ENCODE results near the gene DTYMK.
"Not testable (repeated sequence)": the region's sequence is repeated elsewhere in the genome, so short reads cannot be mapped to it uniquely, and the experiment has no call there.

The DTYMK gene, protein sequence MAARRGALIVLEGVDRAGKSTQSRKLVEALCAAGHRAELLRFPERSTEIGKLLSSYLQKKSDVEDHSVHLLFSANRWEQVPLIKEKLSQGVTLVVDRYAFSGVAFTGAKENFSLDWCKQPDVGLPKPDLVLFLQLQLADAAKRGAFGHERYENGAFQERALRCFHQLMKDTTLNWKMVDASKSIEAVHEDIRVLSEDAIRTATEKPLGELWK

GRCh38 chr2:241686650-241687425 is at the start of gene DTYMK:
Gene DTYMK, minus strand, starts transcription at chr2:241686815. Its CDS starts 32 bp downstream, at chr2:241686783.
- H3K9ac ChIP-seq (ENCODE audit: low read length): peak within 1 kb of the TSS; percentile 99
- no peaks in the 10 kb centered on the region for H3K9me3 ChIP-seq (ENCODE audit: control insufficient read depth, low read length)
- H3K4me3 ChIP-seq (ENCODE audit: low read length): peak within 1 kb of the TSS; percentile 98
- no peaks in the 10 kb centered on the region for H3K27me3 ChIP-seq (replicated peaks; ENCODE audit: control insufficient read depth, insufficient read depth, low read length)
- DNase-seq (ENCODE audit: low read depth): peak; percentile 99
- peaks cover 19% of the 10 kb centered on the region for H3K36me3 ChIP-seq (ENCODE audit: control insufficient read depth, insufficient read depth, low read length, severe bottlenecking)
- peaks cover 18% of the 10 kb centered on the region for H3K4me1 ChIP-seq (ENCODE audit: control insufficient read depth, insufficient read depth, low read length)

- DNase-seq (ENCODE audit: low read depth): no peak
- Histone ChIP-seq H3K27me3 (replicated peaks; ENCODE audit: control insufficient read depth, insufficient read depth, low read length) (no peaks in the 10 kb centered on the region), H3K9ac (ENCODE audit: low read length) (no peak overlapping the region), H3K4me1 (ENCODE audit: control insufficient read depth, insufficient read depth, low read length) (peaks cover 11% of the 10 kb centered on the region), H3K4me3 (ENCODE audit: low read length) (peak overlapping the region; percentile 88), H3K9me3 (ENCODE audit: control insufficient read depth, low read length) (no peaks in the 10 kb centered on the region), H3K36me3 (ENCODE audit: control insufficient read depth, insufficient read depth, low read length, severe bottlenecking) (no peaks in the 10 kb centered on the region)
These were observed 49.5 kb upstream of the DTYMK start for GRCh38 chr2:241736111-241736510.

- H3K27me3 ChIP-seq (replicated peaks; ENCODE audit: control insufficient read depth, insufficient read depth, low read length): no peaks in the 10 kb centered on the region
- peak within 1 kb of the TSS; percentile 91 for H3K9ac ChIP-seq (ENCODE audit: low read length)
- no peaks in the 10 kb centered on the region for H3K9me3 ChIP-seq (ENCODE audit: control insufficient read depth, low read length)
- peak; percentile 97 for DNase-seq (ENCODE audit: low read depth)
- H3K4me1 ChIP-seq (ENCODE audit: control insufficient read depth, insufficient read depth, low read length): peaks cover 11% of the 10 kb centered on the region
- no peaks in the 10 kb centered on the region for H3K36me3 ChIP-seq (ENCODE audit: control insufficient read depth, insufficient read depth, low read length, severe bottlenecking)
- peak within 1 kb of the TSS; percentile 88 for H3K4me3 ChIP-seq (ENCODE audit: low read length)
These were observed 48.0 kb upstream of the DTYMK start, which contains the start of gene D2HGDH for GRCh38 chr2:241734467-241735208. Gene D2HGDH, plus strand, starts transcription at chr2:241734630. Its CDS starts 595 bp downstream, at chr2:241735225.

GRCh38 chr2:241734208-241734466 is 47.5 kb upstream of the DTYMK start:
- H3K36me3 ChIP-seq (ENCODE audit: control insufficient read depth, insufficient read depth, low read length, severe bottlenecking): no peaks in the 10 kb centered on the region
- no peaks in the 10 kb centered on the region for H3K27me3 ChIP-seq (replicated peaks; ENCODE audit: control insufficient read depth, insufficient read depth, low read length)
- H3K9me3 ChIP-seq (ENCODE audit: control insufficient read depth, low read length): no peaks in the 10 kb centered on the region
- peak overlapping the region; percentile 88 for H3K4me3 ChIP-seq (ENCODE audit: low read length)
- DNase-seq (ENCODE audit: low read depth): no peak
- peak overlapping the region; percentile 79 for H3K9ac ChIP-seq (ENCODE audit: low read length)
- H3K4me1 ChIP-seq (ENCODE audit: control insufficient read depth, insufficient read depth, low read length): peaks cover 11% of the 10 kb centered on the region

DNA sequence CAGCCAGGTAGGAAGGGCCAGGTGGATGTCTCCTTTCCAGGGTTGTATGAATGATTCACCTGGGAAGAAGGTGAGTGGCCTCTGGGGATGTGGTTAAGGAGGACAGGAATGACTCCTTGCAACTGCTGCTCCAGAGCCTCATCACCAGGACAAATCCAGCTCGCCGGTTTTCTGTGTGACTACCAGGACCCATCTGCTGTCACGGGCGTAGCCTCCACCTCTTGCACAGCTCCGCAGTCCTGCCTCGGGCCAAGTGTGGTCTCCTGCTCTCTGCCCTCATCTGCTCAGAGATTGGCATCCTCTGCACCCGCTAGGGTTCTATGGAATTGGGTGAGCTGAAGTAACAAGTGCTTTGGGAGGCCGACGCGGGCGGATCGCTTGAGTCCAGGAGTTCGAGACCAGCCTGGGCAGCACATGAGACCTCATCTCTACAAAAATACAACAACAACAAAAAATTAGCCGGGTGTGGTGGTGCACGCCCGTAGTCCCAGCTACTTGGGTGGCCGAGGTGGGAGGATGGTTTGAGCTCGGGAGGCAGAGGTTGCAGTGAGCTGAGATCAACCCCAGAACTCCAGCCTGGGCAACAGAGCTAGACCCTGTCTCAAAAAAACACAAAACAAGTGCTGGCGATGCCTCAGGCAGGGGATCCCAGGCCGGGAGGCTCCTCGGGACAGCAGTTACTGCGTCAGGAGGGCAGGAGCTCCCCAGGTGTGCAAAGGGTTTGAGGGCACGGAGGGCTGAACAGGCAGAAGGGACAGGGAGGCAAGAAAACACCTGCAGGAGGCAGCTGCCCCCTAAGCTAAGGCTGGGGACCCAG is 47.0 kb upstream of the DTYMK start:
- Histone ChIP-seq H3K27me3 (replicated peaks; ENCODE audit: control insufficient read depth, insufficient read depth, low read length) (no peaks in the 10 kb centered on the region), H3K36me3 (ENCODE audit: control insufficient read depth, insufficient read depth, low read length, severe bottlenecking) (no peaks in the 10 kb centered on the region), H3K9me3 (ENCODE audit: control insufficient read depth, low read length) (no peaks in the 10 kb centered on the region), H3K9ac (ENCODE audit: low read length) (peak overlapping the region; percentile 79), H3K4me3 (ENCODE audit: low read length) (peak overlapping the region; percentile 88), H3K4me1 (ENCODE audit: control insufficient read depth, insufficient read depth, low read length) (peaks cover 14% of the 10 kb centered on the region)
- DNase-seq (ENCODE audit: low read depth): no peak

DNA sequence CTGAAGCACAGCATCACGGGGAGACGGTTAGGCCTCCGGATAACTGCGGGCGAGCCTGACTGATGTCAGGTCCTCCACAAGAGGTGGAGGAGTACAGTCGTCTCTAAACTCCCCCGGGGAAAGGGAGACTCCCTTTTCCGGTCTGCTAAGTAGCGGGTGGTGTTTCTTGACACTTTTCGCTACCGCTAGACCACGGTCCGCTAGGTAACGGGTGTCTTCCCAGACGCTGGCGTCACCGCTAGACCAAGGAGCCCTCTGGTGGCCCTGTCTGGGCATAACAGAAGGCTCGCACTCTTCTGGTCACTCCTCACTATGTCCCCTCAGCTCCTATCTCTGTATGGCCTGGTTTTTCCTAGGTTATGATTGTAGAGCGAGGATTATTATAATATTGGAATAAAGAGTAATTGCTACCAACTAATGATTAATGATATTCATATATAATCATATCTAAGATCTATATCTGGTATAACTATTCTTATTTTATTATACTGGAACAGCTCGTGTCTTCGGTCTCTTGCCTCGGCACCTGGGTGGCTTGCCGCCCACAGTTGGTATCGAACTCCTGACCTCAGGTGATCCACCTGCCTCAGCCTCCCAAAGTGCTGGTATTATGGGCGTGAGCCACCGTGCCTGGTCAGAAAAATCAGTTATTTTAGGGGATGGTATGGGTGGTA is 46.0 kb upstream of the DTYMK start:
- H3K9me3 ChIP-seq (ENCODE audit: control insufficient read depth, low read length); H3K4me3 ChIP-seq (ENCODE audit: low read length); H3K27me3 ChIP-seq (replicated peaks; ENCODE audit: control insufficient read depth, insufficient read depth, low read length); H3K9ac ChIP-seq (ENCODE audit: low read length); H3K36me3 ChIP-seq (ENCODE audit: control insufficient read depth, insufficient read depth, low read length, severe bottlenecking): not testable (repeated sequence)
- DNase-seq (ENCODE audit: low read depth): peak; percentile 37
- H3K4me1 ChIP-seq (ENCODE audit: control insufficient read depth, insufficient read depth, low read length): peaks cover 20% of the 10 kb centered on the region

- Histone ChIP-seq H3K27me3 (replicated peaks; ENCODE audit: control insufficient read depth, insufficient read depth, low read length) (no peaks in the 10 kb centered on the region), H3K9me3 (ENCODE audit: control insufficient read depth, low read length) (no peaks in the 10 kb centered on the region), H3K36me3 (ENCODE audit: control insufficient read depth, insufficient read depth, low read length, severe bottlenecking) (no peaks in the 10 kb centered on the region), H3K4me3 (ENCODE audit: low read length) (no peak overlapping the region), H3K9ac (ENCODE audit: low read length) (no peak overlapping the region), H3K4me1 (ENCODE audit: control insufficient read depth, insufficient read depth, low read length) (peaks cover 15% of the 10 kb centered on the region)
- DNase-seq (ENCODE audit: low read depth): no peak
These were observed 44.2 kb upstream of the DTYMK start for GRCh38 chr2:241730671-241731293.

GRCh38 chr2:241729868-241730267 is 43.3 kb upstream of the DTYMK start:
- Histone ChIP-seq H3K4me1 (ENCODE audit: control insufficient read depth, insufficient read depth, low read length) (peaks cover 11% of the 10 kb centered on the region), H3K4me3 (ENCODE audit: low read length) (no peak overlapping the region), H3K9ac (ENCODE audit: low read length) (no peak overlapping the region), H3K27me3 (replicated peaks; ENCODE audit: control insufficient read depth, insufficient read depth, low read length) (no peaks in the 10 kb centered on the region), H3K9me3 (ENCODE audit: control insufficient read depth, low read length) (no peaks in the 10 kb centered on the region), H3K36me3 (ENCODE audit: control insufficient read depth, insufficient read depth, low read length, severe bottlenecking) (no peaks in the 10 kb centered on the region)
- DNase-seq (ENCODE audit: low read depth): no peak

DNA sequence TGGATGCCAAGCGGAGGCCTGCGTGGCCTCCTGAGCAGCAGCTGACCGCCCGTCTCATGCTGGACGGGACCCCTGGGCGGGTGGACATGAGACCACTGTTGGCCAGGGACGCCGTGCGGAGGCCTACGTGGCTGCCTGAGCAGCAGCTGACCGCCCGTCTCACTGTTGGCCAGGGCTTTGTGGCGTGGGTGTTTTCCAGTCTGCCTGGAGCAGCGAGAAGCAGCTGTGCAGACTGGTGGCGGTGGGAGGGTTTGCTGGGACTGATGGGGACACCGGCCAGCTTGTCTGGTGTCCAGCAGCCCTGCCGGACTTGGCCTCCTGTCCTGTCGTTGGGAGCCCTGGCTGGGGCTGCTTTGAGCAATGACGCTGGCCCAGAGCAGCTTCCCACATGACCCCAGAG is 42.0 kb upstream of the DTYMK start:
- Histone ChIP-seq H3K9ac (ENCODE audit: low read length) (peak overlapping the region; percentile 69), H3K4me1 (ENCODE audit: control insufficient read depth, insufficient read depth, low read length) (peaks cover 11% of the 10 kb centered on the region), H3K4me3 (ENCODE audit: low read length) (no peak overlapping the region), H3K36me3 (ENCODE audit: control insufficient read depth, insufficient read depth, low read length, severe bottlenecking) (peaks cover 3% of the 10 kb centered on the region), H3K9me3 (ENCODE audit: control insufficient read depth, low read length) (no peaks in the 10 kb centered on the region), H3K27me3 (replicated peaks; ENCODE audit: control insufficient read depth, insufficient read depth, low read length) (no peaks in the 10 kb centered on the region)
- no peak for DNase-seq (ENCODE audit: low read depth)

DNA sequence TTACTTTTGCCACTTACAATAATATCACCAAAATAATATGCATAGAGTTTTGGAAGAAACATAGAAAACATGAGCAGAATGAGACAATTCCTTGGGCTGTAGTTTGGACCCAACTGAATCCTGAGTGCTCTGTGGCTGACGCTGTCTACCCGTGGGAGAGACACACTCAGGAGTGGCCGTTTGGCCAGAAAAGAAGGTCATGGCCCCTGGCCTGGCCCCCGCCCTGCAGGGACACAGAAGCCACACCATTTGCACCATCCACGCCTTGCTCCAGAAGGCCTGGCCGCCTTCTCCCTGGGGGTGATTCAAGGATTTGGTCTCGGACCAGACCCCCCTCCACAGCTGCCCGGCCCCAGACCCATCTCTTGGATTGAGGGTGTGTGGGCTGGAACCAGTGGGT is 41.4 kb upstream of the DTYMK start:
- no peak overlapping the region for H3K4me3 ChIP-seq (ENCODE audit: low read length)
- DNase-seq (ENCODE audit: low read depth): no peak
- peaks cover 9% of the 10 kb centered on the region for H3K36me3 ChIP-seq (ENCODE audit: control insufficient read depth, insufficient read depth, low read length, severe bottlenecking)
- peaks cover 11% of the 10 kb centered on the region for H3K4me1 ChIP-seq (ENCODE audit: control insufficient read depth, insufficient read depth, low read length)
- no peaks in the 10 kb centered on the region for H3K27me3 ChIP-seq (replicated peaks; ENCODE audit: control insufficient read depth, insufficient read depth, low read length)
- peak overlapping the region; percentile 69 for H3K9ac ChIP-seq (ENCODE audit: low read length)
- peaks cover 2% of the 10 kb centered on the region for H3K9me3 ChIP-seq (ENCODE audit: control insufficient read depth, low read length)

Data from adipocyte (in vitro differentiated cells).